Suprapubic skin (tissue), 4 donors: ENCODE results near the gene RAB27A. TPM values are rescaled to one million over a fixed set of nuclear protein-coding genes. Genes with fewer than 3 reads are reported as not detected.

Experiments used
- DNase-seq, 2 donors: peaks; one replicate each; pipeline ENCODE4 v3.0.0-alpha.2; 2019; ENCODE audit warnings: low spot score in 2 of 2
- H3K27ac ChIP-seq: fragments of 200-600 bp; sonication (generic); one replicate; pipeline ENCODE4 v1.5.1; 2019
- H3K27me3 ChIP-seq: fragments of 200-600 bp; sonication (generic); one replicate; pipeline ENCODE4 v1.5.1; 2019
- H3K36me3 ChIP-seq: fragments of 200-600 bp; sonication (generic); one replicate; pipeline ENCODE4 v1.5.1; 2019
- H3K4me1 ChIP-seq: fragments of 200-600 bp; sonication (generic); one replicate; pipeline ENCODE4 v1.5.1; 2019
- H3K4me3 ChIP-seq: fragments of 200-600 bp; sonication (generic); one replicate; pipeline ENCODE4 v1.5.1; 2019; ENCODE audit warnings: mild to moderate bottlenecking
- H3K9me3 ChIP-seq: fragments of 200-600 bp; sonication (generic); one replicate; pipeline ENCODE4 v1.5.1; 2019
- EP300 ChIP-seq: sonication (generic); formaldehyde crosslinking; IDR thresholded peaks from one replicate; pipeline ENCODE4 v1.6.1; 2017; ENCODE audit warnings: antibody characterized with exemption
- POLR2A ChIP-seq, 2 donors: fragments of 450-650 bp; IDR thresholded peaks; one replicate each; pipeline ENCODE4 v1.6.1; 2017; ENCODE audit warnings: antibody characterized with exemption in 2 of 2, mild to moderate bottlenecking in 2 of 2, moderate library complexity in 2 of 2
- POLR2AphosphoS5 ChIP-seq, 3 donors: sonication (generic); formaldehyde crosslinking; IDR thresholded peaks; one replicate each; pipeline ENCODE4 v1.6.1; 2017; ENCODE audit warnings: antibody characterized with exemption in 3 of 3
- WGBS: methylation state at CpG from one replicate; pipeline ENCODE4 v1.1.5; 2018; 5-methylcytosine and 5-hydroxymethylcytosine counted together
- total RNA-seq, 4 donors: library from RNA; depleted of rRNA; stranded (reverse); fragments of >200 nt; gene quantifications; one replicate each; pipeline ENCODE4 v1.1.0, GENCODE V29; 2016
- TF ChIP-seq, protein P1 (sequence below), 2 donors: fragments of 200-600 bp in 1 of 2; fragments of 450-650 bp in 1 of 2; sonication (generic) in 1 of 2; IDR thresholded peaks; one replicate each; pipeline ENCODE4 v1.5.1; 2016 to 2019; ENCODE audit warnings: antibody characterized with exemption in 2 of 2, mild to moderate bottlenecking in 1 of 2, moderate library complexity in 1 of 2

Gene RAB27A
- total RNA-seq, 4 donors from 2014 or later, result 7.8 to 16.1 (median 9.2) TPM

DNA sequence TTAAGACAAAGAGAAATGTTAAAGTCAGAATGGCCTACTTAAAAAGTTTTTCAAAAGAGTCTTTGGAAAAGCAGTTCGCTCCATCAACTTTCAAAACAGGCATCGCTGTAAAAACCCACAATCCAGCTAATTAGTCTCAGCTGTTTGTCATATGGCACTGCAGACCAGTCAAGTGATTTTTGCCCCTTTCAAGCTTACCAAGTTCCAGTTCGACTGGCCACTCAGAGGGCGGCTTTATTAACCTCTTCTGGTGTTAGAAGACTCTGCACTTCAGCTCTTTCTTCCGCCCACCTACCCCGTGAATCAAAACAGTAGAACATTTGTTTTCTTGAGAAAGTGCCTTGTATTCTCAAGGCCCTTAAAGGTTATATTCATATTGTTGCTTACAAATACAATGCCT lies 19.3 kb downstream of the RAB27A start:
- H3K9me3 ChIP-seq, result no peaks in the 10 kb centered on the region
- H3K4me1 ChIP-seq, result peaks cover 3% of the 10 kb centered on the region
- no peak overlapping the region for H3K4me3 ChIP-seq
- no peaks in the 10 kb centered on the region for H3K36me3 ChIP-seq
- TF ChIP-seq POLR2AphosphoS5 (IDR thresholded peaks at IDR 0.05) (no peak), POLR2A (IDR thresholded peaks at IDR 0.05) (no peak), EP300 (no peak)
- TF ChIP-seq, protein P1, sequence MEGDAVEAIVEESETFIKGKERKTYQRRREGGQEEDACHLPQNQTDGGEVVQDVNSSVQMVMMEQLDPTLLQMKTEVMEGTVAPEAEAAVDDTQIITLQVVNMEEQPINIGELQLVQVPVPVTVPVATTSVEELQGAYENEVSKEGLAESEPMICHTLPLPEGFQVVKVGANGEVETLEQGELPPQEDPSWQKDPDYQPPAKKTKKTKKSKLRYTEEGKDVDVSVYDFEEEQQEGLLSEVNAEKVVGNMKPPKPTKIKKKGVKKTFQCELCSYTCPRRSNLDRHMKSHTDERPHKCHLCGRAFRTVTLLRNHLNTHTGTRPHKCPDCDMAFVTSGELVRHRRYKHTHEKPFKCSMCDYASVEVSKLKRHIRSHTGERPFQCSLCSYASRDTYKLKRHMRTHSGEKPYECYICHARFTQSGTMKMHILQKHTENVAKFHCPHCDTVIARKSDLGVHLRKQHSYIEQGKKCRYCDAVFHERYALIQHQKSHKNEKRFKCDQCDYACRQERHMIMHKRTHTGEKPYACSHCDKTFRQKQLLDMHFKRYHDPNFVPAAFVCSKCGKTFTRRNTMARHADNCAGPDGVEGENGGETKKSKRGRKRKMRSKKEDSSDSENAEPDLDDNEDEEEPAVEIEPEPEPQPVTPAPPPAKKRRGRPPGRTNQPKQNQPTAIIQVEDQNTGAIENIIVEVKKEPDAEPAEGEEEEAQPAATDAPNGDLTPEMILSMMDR (IDR thresholded peaks at IDR 0.05), result no peak
- no peak overlapping the region for H3K27ac ChIP-seq
- no peaks in the 10 kb centered on the region for H3K27me3 ChIP-seq
- DNase-seq, result no peak
- 70% methylated on average over 6 of the region's 6 CpGs for WGBS

DNA sequence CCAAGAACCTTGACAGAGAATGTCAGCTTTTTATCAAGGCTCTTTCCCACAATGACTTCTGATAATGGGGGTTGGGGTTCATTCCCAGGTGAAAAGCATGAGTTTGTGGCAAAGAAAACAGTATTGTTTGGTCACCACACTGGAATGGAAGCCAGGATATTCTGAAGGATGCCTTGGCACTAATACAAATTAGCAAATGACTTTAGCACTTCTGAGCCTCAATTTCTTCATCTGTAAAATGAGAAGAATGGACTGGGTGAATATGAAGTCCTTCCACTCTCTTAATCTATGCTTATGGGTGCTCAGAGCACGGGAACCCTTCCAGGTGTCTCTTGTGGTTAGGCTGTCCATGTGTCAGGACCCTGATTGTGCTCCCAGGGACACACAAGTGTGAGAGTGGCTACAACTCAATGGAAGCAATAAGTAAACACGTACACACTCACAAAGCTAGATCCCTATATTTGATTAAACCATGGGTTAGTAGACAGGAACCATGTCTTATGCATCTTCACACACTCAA lies 21.4 kb downstream of the RAB27A start:
- DNase-seq, result no peak
- no peaks in the 10 kb centered on the region for H3K36me3 ChIP-seq
- 90% methylated on average over 2 of the region's 2 CpGs for WGBS
- no peaks in the 10 kb centered on the region for H3K9me3 ChIP-seq
- no peak overlapping the region for H3K4me3 ChIP-seq
- TF ChIP-seq POLR2A (IDR thresholded peaks at IDR 0.05), result no peak
- TF ChIP-seq POLR2AphosphoS5 (IDR thresholded peaks at IDR 0.05), result no peak
- TF ChIP-seq, protein P1 (IDR thresholded peaks at IDR 0.05), result no peak
- TF ChIP-seq EP300, result no peak
- H3K4me1 ChIP-seq, result peaks cover 3% of the 10 kb centered on the region
- no peak overlapping the region for H3K27ac ChIP-seq
- H3K27me3 ChIP-seq, result no peaks in the 10 kb centered on the region

DNA sequence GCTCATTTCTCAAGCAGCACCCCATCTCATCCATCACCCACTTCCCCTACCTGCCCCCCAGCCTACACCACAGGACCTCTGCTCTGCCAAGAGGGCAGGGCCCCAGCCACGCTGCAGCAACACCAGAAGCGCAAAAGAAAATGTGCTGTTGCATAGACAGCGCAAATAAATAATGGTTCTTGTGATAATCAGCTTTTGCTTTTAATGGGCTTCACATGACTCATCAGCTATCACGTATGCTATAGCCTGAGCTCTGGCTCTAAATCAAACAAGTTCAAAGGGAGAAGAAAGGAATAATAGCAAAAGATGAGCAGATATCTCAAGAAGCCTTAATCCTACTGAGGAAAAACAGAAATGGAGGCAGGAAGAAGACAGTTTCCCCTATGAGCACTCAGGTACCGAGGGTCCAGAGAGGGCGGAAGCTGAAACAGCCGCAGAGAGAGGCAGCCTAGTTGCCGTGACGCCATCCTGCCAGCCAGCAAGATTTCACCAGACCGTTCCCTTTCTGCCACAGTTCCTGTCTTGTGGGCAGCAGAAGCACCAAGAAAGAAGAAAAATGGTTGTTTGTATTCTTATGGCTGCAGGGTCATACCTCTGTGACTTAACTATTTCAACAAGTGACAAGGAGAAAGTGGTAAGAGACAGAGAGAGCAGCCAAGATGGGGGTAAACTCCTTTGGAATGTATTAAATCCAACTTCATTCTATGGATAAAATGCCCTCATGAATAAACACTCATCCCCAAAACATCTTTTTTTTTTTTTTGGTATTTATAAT lies 22.0 kb downstream of the RAB27A start:
- H3K4me1 ChIP-seq, result peaks cover 3% of the 10 kb centered on the region
- H3K4me3 ChIP-seq, result no peak overlapping the region
- DNase-seq, result no peak
- H3K9me3 ChIP-seq, result no peaks in the 10 kb centered on the region
- H3K27me3 ChIP-seq, result no peaks in the 10 kb centered on the region
- no peaks in the 10 kb centered on the region for H3K36me3 ChIP-seq
- TF ChIP-seq EP300 (no peak), POLR2AphosphoS5 (IDR thresholded peaks at IDR 0.05) (no peak), POLR2A (IDR thresholded peaks at IDR 0.05) (no peak)
- TF ChIP-seq, protein P1 (IDR thresholded peaks at IDR 0.05), result no peak
- 66% methylated on average over 10 of the region's 10 CpGs for WGBS
- H3K27ac ChIP-seq, result no peak overlapping the region

DNA sequence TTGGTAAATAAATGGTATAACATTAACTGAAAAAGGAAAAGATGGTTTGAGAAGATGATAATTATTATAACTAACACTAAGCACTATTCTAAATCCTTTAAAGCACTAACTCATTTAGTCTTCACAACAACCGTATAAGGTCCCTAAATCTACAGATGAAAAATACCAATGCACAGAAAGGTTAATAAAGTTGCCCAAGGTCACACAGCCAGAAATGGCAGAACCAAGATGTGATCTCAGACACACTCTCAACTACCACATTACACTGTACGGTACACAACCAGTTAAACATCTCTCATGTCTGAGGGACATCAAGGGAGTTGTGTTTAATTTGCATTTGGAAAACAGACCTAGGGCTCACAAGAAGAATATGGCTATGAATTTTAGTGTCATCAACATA lies 23.1 kb downstream of the RAB27A start:
- no peak overlapping the region for H3K27ac ChIP-seq
- no peak overlapping the region for H3K4me3 ChIP-seq
- no peak for DNase-seq
- no peak for TF ChIP-seq POLR2A (IDR thresholded peaks at IDR 0.05)
- TF ChIP-seq EP300, result no peak
- TF ChIP-seq, protein P1 (IDR thresholded peaks at IDR 0.05), result no peak
- TF ChIP-seq POLR2AphosphoS5 (IDR thresholded peaks at IDR 0.05), result no peak
- H3K27me3 ChIP-seq, result no peaks in the 10 kb centered on the region
- no peaks in the 10 kb centered on the region for H3K9me3 ChIP-seq
- peaks cover 3% of the 10 kb centered on the region for H3K4me1 ChIP-seq
- WGBS, result 100% methylated on average over 2 of the region's 2 CpGs
- H3K36me3 ChIP-seq, result no peaks in the 10 kb centered on the region

DNA sequence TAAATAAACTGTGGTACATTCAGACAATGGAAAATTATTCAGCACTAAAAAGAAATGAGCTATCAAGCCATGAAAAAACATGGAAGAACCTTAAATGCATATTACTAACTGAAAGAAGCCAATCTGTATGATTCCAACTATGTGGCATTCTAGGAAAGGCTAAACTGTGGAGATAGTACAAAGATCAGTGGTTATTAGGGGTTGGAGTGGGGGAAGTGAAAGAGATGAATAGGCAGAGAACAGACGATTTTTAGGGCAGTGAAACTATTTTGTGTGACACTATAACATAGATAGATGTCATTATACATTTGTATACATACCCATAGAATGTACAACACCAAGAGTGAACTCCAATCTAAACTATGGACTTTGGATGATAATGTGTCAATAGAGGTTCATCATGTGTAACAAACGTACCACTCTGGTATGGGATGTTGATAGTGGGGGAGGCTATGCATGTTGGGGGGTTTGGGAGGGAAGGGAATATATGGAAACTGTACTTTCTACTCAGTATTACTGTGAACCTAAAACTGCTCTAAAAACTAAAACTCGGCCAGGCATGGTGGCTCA lies 29.0 kb downstream of the RAB27A start:
- Histone ChIP-seq H3K27ac (no peak overlapping the region), H3K36me3 (no peaks in the 10 kb centered on the region), H3K4me3 (no peak overlapping the region), H3K9me3 (no peaks in the 10 kb centered on the region), H3K27me3 (no peaks in the 10 kb centered on the region), H3K4me1 (peaks cover 3% of the 10 kb centered on the region)
- WGBS, result 73% methylated on average over 3 of the region's 3 CpGs
- TF ChIP-seq POLR2AphosphoS5 (IDR thresholded peaks at IDR 0.05), result no peak
- TF ChIP-seq, protein P1 (IDR thresholded peaks at IDR 0.05), result no peak
- TF ChIP-seq POLR2A (IDR thresholded peaks at IDR 0.05), result no peak
- TF ChIP-seq EP300, result no peak
- DNase-seq, result no peak
